A673 (cell line): ENCODE measurements around the gene PKN1.

ENCODE experiments used
- EZH2 ChIP-seq: fragments of 200-600 bp; sonication (generic); IDR thresholded peaks from 2 replicates; pipeline ENCODE4 v1.6.1; 2017; ENCODE audit warnings: borderline replicate concordance, low read depth, mild to moderate bottlenecking, mixed read lengths, antibody characterized with exemption, low read length; ENCODE audit not compliant: poor library complexity, severe bottlenecking
- TF ChIP-seq, protein P1 (sequence below): fragments of 300-800, 200-600 bp; sonication (generic); conservative IDR thresholded peaks from 2 replicates; pipeline ENCODE4 v1.5.1; 2017; ENCODE audit warnings: low read depth, mild to moderate bottlenecking, antibody characterized with exemption, low read length, moderate library complexity, mixed read lengths

DNA sequence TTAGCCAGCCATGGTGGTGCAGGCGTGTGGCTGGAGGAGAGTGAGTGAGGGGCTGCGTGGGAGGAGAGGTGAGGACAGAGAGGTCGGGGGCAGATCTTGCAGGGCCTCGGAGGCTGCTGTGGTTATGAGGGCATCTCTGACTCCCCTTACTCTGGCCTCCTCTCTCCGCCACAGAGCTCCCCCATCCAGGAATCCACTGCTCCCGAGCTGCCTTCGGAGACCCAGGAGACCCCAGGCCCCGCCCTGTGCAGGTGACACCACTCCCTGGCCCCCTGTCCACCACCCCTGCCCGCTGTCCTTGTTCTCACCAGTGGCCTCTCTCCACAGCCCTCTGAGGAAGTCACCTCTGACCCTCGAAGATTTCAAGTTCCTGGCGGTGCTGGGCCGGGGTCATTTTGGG, 34.3 kb downstream of the PKN1 start:
- TF ChIP-seq, protein P1, sequence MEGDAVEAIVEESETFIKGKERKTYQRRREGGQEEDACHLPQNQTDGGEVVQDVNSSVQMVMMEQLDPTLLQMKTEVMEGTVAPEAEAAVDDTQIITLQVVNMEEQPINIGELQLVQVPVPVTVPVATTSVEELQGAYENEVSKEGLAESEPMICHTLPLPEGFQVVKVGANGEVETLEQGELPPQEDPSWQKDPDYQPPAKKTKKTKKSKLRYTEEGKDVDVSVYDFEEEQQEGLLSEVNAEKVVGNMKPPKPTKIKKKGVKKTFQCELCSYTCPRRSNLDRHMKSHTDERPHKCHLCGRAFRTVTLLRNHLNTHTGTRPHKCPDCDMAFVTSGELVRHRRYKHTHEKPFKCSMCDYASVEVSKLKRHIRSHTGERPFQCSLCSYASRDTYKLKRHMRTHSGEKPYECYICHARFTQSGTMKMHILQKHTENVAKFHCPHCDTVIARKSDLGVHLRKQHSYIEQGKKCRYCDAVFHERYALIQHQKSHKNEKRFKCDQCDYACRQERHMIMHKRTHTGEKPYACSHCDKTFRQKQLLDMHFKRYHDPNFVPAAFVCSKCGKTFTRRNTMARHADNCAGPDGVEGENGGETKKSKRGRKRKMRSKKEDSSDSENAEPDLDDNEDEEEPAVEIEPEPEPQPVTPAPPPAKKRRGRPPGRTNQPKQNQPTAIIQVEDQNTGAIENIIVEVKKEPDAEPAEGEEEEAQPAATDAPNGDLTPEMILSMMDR: no peak
- no peak for TF ChIP-seq EZH2
